HepG2 (cell line): ENCODE data around the gene APPBP2. TPM values are rescaled to one million over a fixed set of nuclear protein-coding genes. Genes with fewer than 3 reads are reported as not detected.

Experiments used
- CHD2 ChIP-seq: IDR thresholded peaks from 2 replicates; pipeline ENCODE4 v1.6.1; 2011; ENCODE audit warnings: low read depth, low read length, improper control_type of control experiment
- CSRNP1 ChIP-seq: sonication (generic); formaldehyde crosslinking; IDR thresholded peaks from 2 replicates; pipeline ENCODE4 v1.8.1; 2023; ENCODE audit warnings: mild to moderate bottlenecking, missing genetic modification reagents
- KDM4B ChIP-seq: sonication (generic); formaldehyde crosslinking; IDR thresholded peaks from 2 replicates; pipeline ENCODE4 v1.4.0; 2020; ENCODE audit warnings: missing genetic modification reagents
- REL ChIP-seq: sonication (generic); formaldehyde crosslinking; conservative IDR thresholded peaks from 2 replicates; pipeline ENCODE4 v1.8.0; 2022; ENCODE audit warnings: mild to moderate bottlenecking, missing genetic modification reagents, moderate library complexity
- SNAPC4 ChIP-seq: sonication (generic); formaldehyde crosslinking; IDR thresholded peaks from 2 replicates; pipeline ENCODE4 v1.4.0; 2020; ENCODE audit warnings: mild to moderate bottlenecking, missing genetic modification reagents
- YEATS2 ChIP-seq: sonication (generic); formaldehyde crosslinking; IDR thresholded peaks from 2 replicates; pipeline ENCODE4 v1.4.0; 2020; ENCODE audit warnings: missing genetic modification reagents, borderline replicate concordance
- ZHX2 ChIP-seq, 2 experiments: sonication (generic) in 1 of 2; formaldehyde crosslinking in 1 of 2; IDR thresholded peaks; 2 replicates each; pipeline versions ENCODE4 v1.6.1 to v1.9.0; 2014 to 2022; ENCODE audit warnings: antibody characterized with exemption in 1 of 2, borderline replicate concordance in 1 of 2, inconsistent platforms in 1 of 2, low read depth in 1 of 2, missing genetic modification reagents in 1 of 2
- ZNF432 ChIP-seq: sonication (generic); formaldehyde crosslinking; IDR thresholded peaks from 2 replicates; pipeline ENCODE4 v1.5.0; 2020; ENCODE audit warnings: missing genetic modification reagents, mild to moderate bottlenecking, borderline replicate concordance
- ZNF557 ChIP-seq: sonication (generic); formaldehyde crosslinking; IDR thresholded peaks from 2 replicates; pipeline ENCODE4 v1.4.0; 2020; ENCODE audit warnings: missing genetic modification reagents
- ZNF639 ChIP-seq: conservative IDR thresholded peaks from 2 replicates; pipeline ENCODE4 v1.6.1; 2018; ENCODE audit warnings: missing genetic modification reagents
- polyA plus RNA-seq, 8 experiments: library from polyadenylated mRNA; depleted of rRNA in 3 of 8; stranded (reverse) in 7 of 8; unstranded in 1 of 8; fragments of >200 nt; fragmentation: Illumina TruSeq in 4 of 8; extraction: Trizol in 4 of 8; gene quantifications; 2 replicates each; pipeline versions ENCODE4 v1.2.1 to v1.2.3, GENCODE V29; 2011 to 2016; ENCODE audit warnings: low read depth in 4 of 8, missing spikeins in 1 of 8, mixed read lengths in 1 of 8; ENCODE audit not compliant: insufficient read depth in 1 of 8
- total RNA-seq, 5 experiments: library from RNA; depleted of rRNA; stranded (reverse); fragments of >200 nt; fragmentation: Illumina TruSeq; extraction: Trizol; gene quantifications; 2 replicates each; pipeline ENCODE4 v1.2.3, GENCODE V29; 2016; ENCODE audit warnings: low read depth in 1 of 5

Gene APPBP2
- total and polyA plus RNA-seq, 2 of the 13 experiments (the other 11 are each of a cell fraction or from before 2014, with no cell fraction given), result 17.5 to 45.8 TPM

- TF ChIP-seq SNAPC4, result peak; percentile 6; the same call in 1 of the 2 replicates
- TF ChIP-seq REL, result no peak
- TF ChIP-seq KDM4B (CRISPR knock-in tag), result 0 out of 2 replicates have a peak, but pooled peaks have one; percentile 46
- no peak for TF ChIP-seq ZHX2 (IDR thresholded peaks at IDR 0.05; ENCODE audit: low read depth)
- no peak for TF ChIP-seq ZHX2 (CRISPR knock-in tag; IDR thresholded peaks at IDR 0.05; ENCODE audit: borderline replicate concordance)
- peak; percentile 56; the same call in 1 of the 2 replicates for TF ChIP-seq YEATS2 (CRISPR knock-in tag)
- TF ChIP-seq ZNF639 (CRISPR knock-in tag), result no peak; the same call in 1 of the 2 replicates
- peak; percentile 62; the same call in 1 of the 2 replicates for TF ChIP-seq CHD2
- TF ChIP-seq ZNF432 (CRISPR knock-in tag), result no peak
- TF ChIP-seq CSRNP1 (CRISPR knock-in tag), result peak; percentile 77; the same call in 1 of the 2 replicates
- TF ChIP-seq ZNF557, result no peak
Observed at GRCh38 chr17:60559995-60560859, 34.2 kb upstream of the APPBP2 start (continued).
